ENCODE measurements around the gene DPYSL5.
"Not testable (repeated sequence)": the region's sequence is repeated elsewhere in the genome, so short reads cannot be mapped to it uniquely, and the experiment has no call there.

Gene DPYSL5

DNA sequence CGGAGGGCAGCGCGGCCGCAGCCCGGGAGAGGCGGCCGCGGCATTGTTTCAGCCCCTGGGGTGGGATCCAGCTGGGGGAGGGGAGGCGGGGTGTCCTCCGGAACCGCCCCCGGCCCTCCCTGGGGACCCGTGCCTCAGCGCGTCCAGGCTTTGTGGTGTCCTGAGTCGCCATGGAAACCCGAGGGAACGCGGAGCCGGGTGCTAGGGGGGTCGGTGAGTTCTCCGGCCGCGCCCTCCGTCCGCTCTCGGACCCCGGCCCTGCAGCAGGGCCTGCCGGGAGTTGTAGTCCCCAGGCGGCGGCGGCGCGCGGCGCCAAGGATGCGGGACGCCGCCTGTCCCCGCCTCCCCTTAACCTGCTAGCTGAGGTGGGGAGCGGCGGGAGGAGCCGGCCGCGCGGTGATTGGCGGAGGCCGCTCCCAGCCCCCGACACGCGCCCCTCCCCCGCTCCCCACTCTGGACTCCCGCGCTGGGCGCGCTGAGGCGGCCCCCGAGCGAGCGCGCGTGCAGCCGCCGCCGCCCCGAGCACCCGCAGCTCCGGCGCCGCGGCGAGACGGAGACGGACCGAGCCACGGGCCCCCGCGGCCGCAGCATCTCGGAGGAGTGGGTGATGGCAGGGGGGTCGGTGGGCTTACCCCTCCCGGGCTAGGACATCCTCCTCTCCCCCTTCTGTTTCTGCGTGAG is at the start of gene DPYSL5:
TSS of gene DPYSL5 (plus strand) at position 478 of the 681 bp plus-strand sequence. CDS start 50,368 bp downstream, outside the sequence.
- DNase-seq (ENCODE audit: low read depth, low spot score) = no peak

GRCh38 chr2:26801328-26801727 is 46.6 kb upstream of the DPYSL5 start:
- no peak for DNase-seq (ENCODE audit: low read depth, low spot score)

DNA sequence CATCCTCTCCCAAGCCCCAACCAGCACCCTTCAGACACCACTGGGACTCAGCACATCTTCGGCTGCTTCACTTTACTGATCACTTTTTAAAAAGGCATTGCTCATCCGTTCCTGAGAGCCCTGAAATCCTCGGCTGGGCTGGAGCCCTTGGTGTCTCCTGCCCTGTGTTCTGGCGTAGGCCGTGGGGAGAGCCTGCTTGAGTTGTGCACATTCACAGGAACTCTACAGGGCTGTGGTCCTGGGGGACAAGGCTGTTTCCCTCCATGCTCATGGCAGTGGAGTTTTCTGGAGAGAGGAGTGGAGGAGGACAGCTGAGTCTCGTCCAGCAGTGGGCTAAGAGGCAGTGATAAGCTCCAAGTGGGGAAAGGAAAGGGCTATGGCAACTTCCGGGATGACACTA is 46.1 kb upstream of the DPYSL5 start:
- no peak for DNase-seq (ENCODE audit: low read depth, low spot score)

- DNase-seq (ENCODE audit: low read depth, low spot score) = no peak
Measured at GRCh38 chr2:26805241-26805676, 42.7 kb upstream of the DPYSL5 start.

DNA sequence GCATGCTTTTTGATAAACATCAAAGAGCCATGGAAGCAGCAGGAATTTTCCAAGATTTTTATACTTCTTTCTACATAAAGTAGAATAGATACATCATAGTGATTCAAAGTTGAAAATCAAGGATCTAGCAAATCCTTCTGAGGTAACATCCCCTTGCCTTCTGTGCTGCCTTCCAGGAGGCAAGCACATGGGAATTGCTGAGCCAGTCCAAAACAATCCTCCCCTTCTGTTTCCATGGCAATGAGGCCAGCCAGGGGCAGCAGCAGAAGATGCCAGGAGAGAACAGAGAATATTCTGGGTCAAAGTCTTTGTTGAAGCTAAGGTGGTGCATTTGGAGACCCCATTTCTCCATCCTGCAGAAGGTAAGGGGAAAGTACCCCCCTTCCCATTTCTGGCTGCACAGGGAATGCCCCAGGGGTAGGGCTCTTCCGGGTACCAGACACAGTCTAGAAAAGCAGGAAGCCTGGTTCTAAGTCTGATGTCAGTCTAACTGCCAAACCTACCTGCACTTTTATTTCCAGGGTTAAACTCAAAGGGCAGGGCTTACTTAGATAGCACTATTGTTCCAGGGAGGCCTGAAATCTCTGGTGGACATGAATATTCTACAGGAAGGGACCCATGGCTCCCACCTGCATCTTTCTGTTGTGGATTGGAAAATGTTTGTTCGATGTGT is 40.0 kb upstream of the DPYSL5 start:
- DNase-seq (ENCODE audit: low read depth, low spot score) = no peak

GRCh38 chr2:26809211-26809610 is 38.7 kb upstream of the DPYSL5 start:
- no peak for DNase-seq (ENCODE audit: low read depth, low spot score)

DNA sequence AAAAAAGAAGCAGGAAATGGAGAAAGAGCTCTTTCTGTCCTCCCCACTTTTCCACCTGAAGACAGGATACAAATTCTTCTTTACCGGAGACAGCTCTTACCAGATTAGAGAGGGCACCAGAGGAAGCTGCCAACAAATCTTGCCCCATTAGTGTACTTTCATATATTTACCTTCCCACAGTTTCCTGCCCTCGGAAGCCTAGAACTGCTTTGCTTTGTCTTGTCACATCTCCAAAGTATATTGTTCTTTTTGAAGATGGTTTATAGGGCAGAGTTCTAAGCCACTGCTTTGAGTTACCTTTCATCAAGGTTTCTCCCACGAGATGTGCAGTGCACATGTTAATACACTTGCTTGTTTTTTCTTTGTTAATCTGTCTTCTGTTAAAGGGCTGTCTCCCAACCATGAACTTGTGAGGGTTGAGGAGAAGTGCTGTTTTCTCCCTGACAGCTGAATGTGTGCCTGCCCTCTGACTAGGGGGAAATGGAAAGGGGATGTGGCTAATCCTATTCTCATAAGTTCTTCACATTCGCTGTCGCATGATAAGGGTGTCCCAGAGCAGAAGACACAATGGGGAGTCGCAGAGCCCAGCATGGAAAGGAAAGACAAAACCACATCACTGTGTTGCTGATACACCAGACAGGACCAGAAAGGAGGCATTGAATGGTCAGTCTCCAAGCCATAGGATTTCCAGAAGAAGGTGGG is 37.9 kb upstream of the DPYSL5 start:
- no peak for DNase-seq (ENCODE audit: low read depth, low spot score)

GRCh38 chr2:26811261-26811660 is 36.7 kb upstream of the DPYSL5 start:
- DNase-seq (ENCODE audit: low read depth, low spot score) = no peak

- DNase-seq (ENCODE audit: low read depth, low spot score) = no peak
Measured at GRCh38 chr2:26811791-26812694, 35.9 kb upstream of the DPYSL5 start.

DNA sequence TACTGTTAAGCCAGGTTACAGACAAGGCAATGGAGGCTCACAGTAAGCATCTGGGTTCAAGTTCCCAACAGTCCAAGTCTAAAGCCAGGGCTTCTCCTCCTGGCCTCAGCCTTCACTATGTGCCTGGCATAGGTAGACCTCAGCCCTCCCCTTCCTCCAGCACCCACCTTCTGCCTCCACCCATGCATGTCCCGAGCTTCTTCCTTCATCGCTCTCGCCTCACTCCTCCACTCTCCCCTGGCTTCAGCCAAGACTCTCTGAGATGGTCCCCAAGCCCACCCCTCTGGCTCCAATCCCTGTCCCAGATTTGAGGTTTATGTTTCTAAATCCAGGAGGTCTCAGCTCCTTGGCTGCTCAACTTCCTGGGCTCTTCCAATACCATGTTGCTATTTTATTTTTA is 35.2 kb upstream of the DPYSL5 start:
- no peak for DNase-seq (ENCODE audit: low read depth, low spot score)

- not testable (repeated sequence) for DNase-seq (ENCODE audit: low read depth, low spot score)
Measured at GRCh38 chr2:26814072-26814765, 33.7 kb upstream of the DPYSL5 start.

DNA sequence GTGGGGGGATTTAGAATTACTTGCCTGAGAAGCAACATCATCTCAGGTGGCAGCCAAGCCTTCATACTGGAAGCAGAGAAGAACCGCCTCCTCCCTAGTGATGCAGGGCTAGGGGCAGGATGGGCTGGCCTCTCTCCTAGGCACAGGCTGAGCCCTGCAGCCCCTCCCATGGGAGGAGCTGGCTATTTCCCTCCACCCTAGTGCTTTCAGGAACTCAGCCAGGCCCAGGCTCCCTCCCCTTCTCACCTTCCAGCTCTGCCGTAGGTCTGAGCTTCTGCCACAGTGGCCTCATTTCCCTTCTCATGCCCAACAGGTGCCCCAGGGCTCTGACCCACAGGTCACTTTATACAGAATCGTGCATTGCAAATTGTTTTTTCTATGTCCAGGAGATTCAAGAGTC is 31.0 kb upstream of the DPYSL5 start:
- DNase-seq (ENCODE audit: low read depth, low spot score) = no peak

GRCh38 chr2:26818255-26818654 is 29.7 kb upstream of the DPYSL5 start:
- no peak for DNase-seq (ENCODE audit: low read depth, low spot score)

DNA sequence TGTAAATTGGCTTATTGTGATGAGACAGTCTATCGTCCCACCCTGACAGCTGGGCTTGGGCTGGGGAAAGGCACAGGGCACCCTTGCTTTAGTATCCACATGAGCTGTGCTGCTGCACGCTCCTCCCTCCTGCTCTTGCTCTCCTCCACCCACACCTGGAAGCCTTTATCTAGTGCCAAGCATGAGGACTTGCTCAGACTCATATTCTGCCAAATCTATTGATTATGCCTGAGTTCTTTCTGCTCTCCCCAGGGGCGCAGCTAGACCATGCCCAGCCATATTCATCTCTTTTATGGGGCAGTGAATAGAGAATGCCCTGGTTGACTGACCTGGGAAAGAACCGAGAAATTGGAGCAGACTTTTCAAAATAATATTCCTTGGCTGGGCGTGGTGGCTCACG is 29.0 kb upstream of the DPYSL5 start:
- no peak for DNase-seq (ENCODE audit: low read depth, low spot score)

DNA sequence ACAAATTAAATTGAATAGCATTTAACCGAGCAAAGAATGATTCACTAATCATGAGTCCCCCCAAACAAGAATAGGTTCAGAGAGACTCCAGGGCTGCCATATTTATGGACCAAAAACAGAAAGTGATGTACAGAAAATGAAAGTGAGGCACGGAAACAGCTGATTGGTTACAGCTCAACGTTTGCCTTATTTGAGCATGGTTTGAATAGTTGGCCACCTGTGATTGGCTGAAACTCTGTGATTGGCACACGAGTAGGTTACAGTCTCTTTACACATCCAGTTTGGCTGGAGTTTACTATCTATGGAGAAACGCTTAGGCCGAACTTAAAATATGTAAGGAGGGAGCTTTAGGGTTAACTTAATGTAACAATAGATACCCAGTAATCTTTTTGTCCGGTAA is 27.0 kb upstream of the DPYSL5 start:
- DNase-seq (ENCODE audit: low read depth, low spot score) = no peak

DNA sequence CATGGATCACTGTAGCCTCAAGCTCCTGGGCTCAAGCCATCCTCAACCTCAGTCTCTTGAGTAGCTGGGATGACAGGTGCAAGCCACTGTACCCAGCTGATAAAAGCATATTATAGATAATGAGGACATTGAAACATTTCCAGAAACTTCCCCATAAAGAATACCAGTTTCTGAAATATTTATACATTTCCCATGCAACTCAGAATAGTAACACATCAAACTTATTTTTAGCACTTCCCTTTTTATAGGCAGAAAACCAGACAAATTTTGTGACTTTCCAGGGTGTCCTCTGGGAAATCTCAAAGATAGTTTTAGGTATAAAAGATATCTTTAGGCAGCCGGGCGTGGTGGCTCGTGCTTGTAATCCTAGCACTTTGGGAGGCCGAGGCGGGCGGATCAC is 25.1 kb upstream of the DPYSL5 start:
- DNase-seq (ENCODE audit: low read depth, low spot score) = no peak

- no peak for DNase-seq (ENCODE audit: low read depth, low spot score)
Measured at GRCh38 chr2:26838121-26838906, 9.6 kb upstream of the DPYSL5 start.

DNA sequence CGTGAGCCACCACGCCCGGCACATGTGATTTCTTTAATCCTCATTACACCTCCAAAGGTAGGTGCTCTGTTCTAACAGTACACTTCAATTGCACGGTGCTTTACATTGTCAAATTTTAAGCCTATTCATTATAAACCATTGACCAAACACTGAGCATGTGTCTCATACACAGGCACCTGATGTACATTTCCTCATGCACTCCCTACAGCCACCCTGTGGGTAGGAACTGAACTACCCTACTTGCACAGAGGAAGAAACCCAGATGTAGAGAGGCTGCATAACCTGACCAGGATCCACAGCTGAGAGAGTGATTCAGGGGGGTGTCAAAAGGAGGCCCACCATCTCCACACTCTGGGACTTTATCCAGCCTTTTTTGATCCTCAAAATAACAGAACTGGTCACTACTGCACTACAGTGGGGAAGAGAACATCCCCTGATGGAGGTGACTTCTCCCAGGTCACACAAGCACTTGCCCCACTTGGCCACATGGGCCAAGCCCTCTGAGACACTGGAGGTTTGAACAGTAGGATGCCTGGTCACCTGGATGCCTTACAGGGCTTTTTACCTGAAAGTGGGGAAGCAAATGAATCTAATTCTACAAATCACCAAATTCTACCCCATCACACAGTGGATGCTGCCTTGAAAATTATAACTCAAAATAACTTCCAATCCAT is 6.9 kb upstream of the DPYSL5 start:
- DNase-seq (ENCODE audit: low read depth, low spot score) = no peak

DNA sequence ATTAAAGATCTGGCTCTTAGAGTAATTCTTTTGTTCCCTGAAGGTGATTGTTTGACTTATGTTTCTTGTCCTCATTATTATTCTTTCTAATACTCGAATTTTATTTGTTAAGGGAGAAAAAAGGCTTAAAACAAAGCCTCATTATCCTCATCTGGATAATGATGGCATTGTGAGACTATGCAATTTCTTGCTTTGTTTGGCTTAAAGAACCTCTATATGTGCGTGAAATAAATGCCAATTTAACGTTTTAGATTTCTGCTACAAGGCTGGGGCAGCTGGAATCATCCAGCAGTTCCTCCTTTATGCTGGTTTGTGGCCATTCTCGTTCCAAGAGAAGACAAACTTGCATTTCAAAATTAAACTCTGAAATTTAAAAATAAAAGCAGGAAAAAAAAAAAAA is 4.9 kb upstream of the DPYSL5 start:
- no peak for DNase-seq (ENCODE audit: low read depth, low spot score)

DNA sequence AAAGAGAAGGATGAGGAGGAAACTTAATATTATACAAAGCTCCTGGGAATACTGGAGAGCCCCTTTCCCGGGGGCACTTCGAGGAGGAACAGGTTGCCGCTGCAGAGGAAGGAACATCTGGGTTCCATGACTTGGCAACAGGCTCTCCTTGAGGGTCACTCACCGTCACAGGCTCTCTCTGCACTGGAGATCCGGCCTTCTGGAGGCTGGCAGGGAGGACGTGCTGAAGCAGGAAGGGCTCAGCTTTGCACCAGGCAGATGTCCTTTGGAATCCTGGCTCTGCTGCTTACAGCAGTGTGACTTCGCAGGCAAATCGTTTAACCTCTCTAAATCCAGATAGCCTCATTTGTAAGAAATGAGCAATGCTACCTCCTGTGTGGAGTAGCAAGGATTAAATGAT is 2.9 kb upstream of the DPYSL5 start:
- no peak for DNase-seq (ENCODE audit: low read depth, low spot score)

All from iPS DF 19.7 (cell line).